ENCODE results near the gene NLRP6. TPM values are rescaled to one million over a fixed set of nuclear protein-coding genes. Genes with fewer than 3 reads are reported as not detected.

Gene NLRP6
- total and polyA plus RNA-seq, 2 experiments from 2014 or later, result 1.4 TPM; not detected in 1

GRCh38 chr11:253160-253885, 24.9 kb upstream of the NLRP6 start:
- Histone ChIP-seq H3K27me3 (no peaks in the 10 kb centered on the region), H3K4me3 (no peak overlapping the region), H3K4me2 (no peak overlapping the region), H3K79me2 (no peaks in the 10 kb centered on the region), H3K27ac (no peak overlapping the region), H3K9me3 (ENCODE audit: low read depth) (no peaks in the 10 kb centered on the region), H3K4me1 (ENCODE audit: insufficient read depth) (no peaks in the 10 kb centered on the region), H2AFZ (no peak overlapping the region), H3K36me3 (replicated peaks; ENCODE audit: insufficient read depth, low read depth) (no peaks in the 10 kb centered on the region), H3K9me2 (replicated peaks; ENCODE audit: insufficient read depth) (no peaks in the 10 kb centered on the region), H4K20me1 (ENCODE audit: insufficient read depth, poor library complexity, severe bottlenecking) (no peaks in the 10 kb centered on the region)
- TF ChIP-seq EZH2phosphoT487 (IDR thresholded peaks at IDR 0.05; ENCODE audit: low read depth, severe bottlenecking, unreplicated experiment), result no peak
- TF ChIP-seq CTCF (IDR thresholded peaks at IDR 0.05; ENCODE audit: poor library complexity), result no peak
- no peak for TF ChIP-seq EZH2 (IDR thresholded peaks at IDR 0.05; ENCODE audit: borderline replicate concordance)
- DNase-seq (ENCODE audit: low spot score), result no peak
- WGBS (ENCODE audit: low lambda C conversion rate, missing lambda C conversion rate), result 90% methylated on average over 13 of the region's 13 CpGs

- DNase-seq (ENCODE audit: low spot score), result no peak
- Histone ChIP-seq H3K79me2 (no peaks in the 10 kb centered on the region), H3K9me3 (ENCODE audit: low read depth) (no peaks in the 10 kb centered on the region), H3K36me3 (replicated peaks; ENCODE audit: insufficient read depth, low read depth) (no peaks in the 10 kb centered on the region), H3K4me1 (ENCODE audit: insufficient read depth) (no peaks in the 10 kb centered on the region), H3K27ac (no peak overlapping the region), H3K4me3 (no peak overlapping the region), H4K20me1 (ENCODE audit: insufficient read depth, poor library complexity, severe bottlenecking) (no peaks in the 10 kb centered on the region), H2AFZ (no peak overlapping the region), H3K27me3 (no peaks in the 10 kb centered on the region), H3K9me2 (replicated peaks; ENCODE audit: insufficient read depth) (no peaks in the 10 kb centered on the region), H3K4me2 (no peak overlapping the region)
- WGBS (ENCODE audit: low lambda C conversion rate, missing lambda C conversion rate), result 88% methylated on average over 5 of the region's 5 CpGs
- TF ChIP-seq EZH2 (IDR thresholded peaks at IDR 0.05; ENCODE audit: borderline replicate concordance), result no peak
- TF ChIP-seq EZH2phosphoT487 (IDR thresholded peaks at IDR 0.05; ENCODE audit: low read depth, severe bottlenecking, unreplicated experiment), result no peak
- no peak for TF ChIP-seq CTCF (IDR thresholded peaks at IDR 0.05; ENCODE audit: poor library complexity)
These were observed 24.3 kb upstream of the NLRP6 start for GRCh38 chr11:253886-254270.

GRCh38 chr11:255176-255575, 23.0 kb upstream of the NLRP6 start:
- no peak overlapping the region for H3K4me2 ChIP-seq
- H2AFZ ChIP-seq, result no peak overlapping the region
- TF ChIP-seq CTCF (IDR thresholded peaks at IDR 0.05; ENCODE audit: poor library complexity), result no peak
- TF ChIP-seq EZH2 (IDR thresholded peaks at IDR 0.05; ENCODE audit: borderline replicate concordance), result no peak
- TF ChIP-seq EZH2phosphoT487 (IDR thresholded peaks at IDR 0.05; ENCODE audit: low read depth, severe bottlenecking, unreplicated experiment), result no peak
- no peak for DNase-seq (ENCODE audit: low spot score)
- no peaks in the 10 kb centered on the region for H3K79me2 ChIP-seq
- H3K9me2 ChIP-seq (replicated peaks; ENCODE audit: insufficient read depth), result no peaks in the 10 kb centered on the region
- H3K27me3 ChIP-seq, result no peaks in the 10 kb centered on the region
- H3K9me3 ChIP-seq (ENCODE audit: low read depth), result no peaks in the 10 kb centered on the region
- WGBS (ENCODE audit: low lambda C conversion rate, missing lambda C conversion rate), result 88% methylated on average over 3 of the region's 3 CpGs
- no peaks in the 10 kb centered on the region for H3K4me1 ChIP-seq (ENCODE audit: insufficient read depth)
- no peak overlapping the region for H3K27ac ChIP-seq
- no peaks in the 10 kb centered on the region for H3K36me3 ChIP-seq (replicated peaks; ENCODE audit: insufficient read depth, low read depth)
- no peaks in the 10 kb centered on the region for H4K20me1 ChIP-seq (ENCODE audit: insufficient read depth, poor library complexity, severe bottlenecking)
- H3K4me3 ChIP-seq, result no peak overlapping the region

All from hepatocyte (in vitro differentiated cells).